CD4-positive, alpha-beta T cell (primary cell): ENCODE measurements around the gene C1QTNF9. TPM values are rescaled to one million over a fixed set of nuclear protein-coding genes. Genes with fewer than 3 reads are reported as not detected.

Source experiments
- ATAC-seq: fragments of 200-7000 bp; cut with Tn5 transposase; one replicate; pipeline ENCODE4 v1.10.0; 2022; ENCODE audit warnings: mild to moderate bottlenecking; ENCODE audit not compliant: poor library complexity
- CTCF ChIA-PET: fragments of 350-600 bp; sonication (Branson Sonifier 250); formaldehyde crosslinking; loops from one replicate; lab custom pipeline; 2021; ENCODE audit warnings: antibody characterized with exemption, inconsistent platforms; lab: Charles Lee
- POLR2A ChIA-PET: fragments of 350-600 bp; sonication (Branson Sonifier 250); formaldehyde crosslinking; loops from one replicate; lab custom pipeline; 2021; ENCODE audit warnings: antibody characterized with exemption, inconsistent platforms; lab: Charles Lee
- DNase-seq, 14 experiments: peaks; one replicate each; pipeline ENCODE4 v3.0.0-alpha.2; 2013 to 2020; ENCODE audit warnings: mixed read lengths in 2 of 14
- H3K27ac ChIP-seq, 2 donors: one replicate each; pipeline versions ENCODE4 v1.5.1 to v1.7.0; 2013; ENCODE audit warnings: low read length in 2 of 2, low read depth in 1 of 2, mild to moderate bottlenecking in 1 of 2
- H3K27me3 ChIP-seq, 2 experiments: 1 replicate in 1 of 2; 2 replicates in 1 of 2; pipeline versions ENCODE4 v1.6.1 to v1.7.0; 2013; ENCODE audit warnings: low read length in 2 of 2, control low read depth in 1 of 2, mild to moderate bottlenecking in 1 of 2, moderate library complexity in 1 of 2; ENCODE audit not compliant: insufficient read depth in 2 of 2, control insufficient read depth in 1 of 2
- H3K36me3 ChIP-seq: one replicate; pipeline ENCODE4 v1.6.1; 2013; ENCODE audit warnings: low read length, control low read depth; ENCODE audit not compliant: insufficient read depth
- H3K4me1 ChIP-seq: one replicate; pipeline ENCODE4 v1.6.1; 2013; ENCODE audit warnings: low read length, control low read depth; ENCODE audit not compliant: insufficient read depth
- H3K4me3 ChIP-seq: one replicate; pipeline ENCODE4 v1.5.1; 2013; ENCODE audit warnings: mild to moderate bottlenecking, low read length, moderate library complexity
- H3K9me3 ChIP-seq, 2 experiments: 1 replicate in 1 of 2; 2 replicates in 1 of 2; pipeline versions ENCODE4 v1.6.1 to v1.7.0; 2013; ENCODE audit warnings: low read length in 2 of 2, mild to moderate bottlenecking in 2 of 2, control low read depth in 1 of 2, moderate library complexity in 1 of 2; ENCODE audit not compliant: control insufficient read depth in 1 of 2, insufficient read depth in 1 of 2
- H3K27ac Mint-ChIP-seq: one replicate; pipeline ENCODE4 v1.8.0; 2020; ENCODE audit warnings: mixed read lengths
- H3K27me3 Mint-ChIP-seq: one replicate; pipeline ENCODE4 v1.8.0; 2021; ENCODE audit warnings: mixed read lengths
- H3K36me3 Mint-ChIP-seq: one replicate; pipeline ENCODE4 v1.8.0; 2021; ENCODE audit warnings: low read depth, mixed read lengths
- H3K4me1 Mint-ChIP-seq: one replicate; pipeline ENCODE4 v1.8.0; 2021; ENCODE audit warnings: low read depth, mixed read lengths
- H3K4me3 Mint-ChIP-seq: one replicate; pipeline ENCODE4 v1.8.0; 2020; ENCODE audit warnings: mild to moderate bottlenecking, mixed read lengths
- H3K9me3 Mint-ChIP-seq: one replicate; pipeline ENCODE4 v1.8.0; 2020; ENCODE audit warnings: mixed read lengths
- CTCF ChIP-seq: fragments of 200-600 bp; IDR thresholded peaks from one replicate; pipeline ENCODE4 v1.8.0; 2022; ENCODE audit warnings: antibody characterized with exemption, mild to moderate bottlenecking
- intact Hi-C, 2 experiments: fragments of 100-400 bp; cut with DNase I in 1 of 2; cut with micrococcal nuclease in 1 of 2; formaldehyde crosslinking; loops; one replicate each; pipeline versions ENCODE4 v1.15.1 to v1.9.0; 2023 to 2025; cut with DNase I, micrococcal nuclease
- total RNA-seq, 174 experiments: library from RNA in 2 of 174; stranded (reverse) in 2 of 174; gene quantifications; one replicate each; pipeline ENCODE4 v1.2.3 and lab custom pipeline; 2021 to 2026

The C1QTNF9 gene
- total RNA-seq, 2 experiments from 2014 or later = not detected

GRCh38 chr13:24353736-24354135, 44.4 kb downstream of the C1QTNF9 start:
- Mint-ChIP-seq H3K36me3 (no peaks in the 10 kb centered on the region), H3K9me3 (no peaks in the 10 kb centered on the region), H3K4me3 (no peak overlapping the region), H3K27me3 (no peaks in the 10 kb centered on the region), H3K27ac (no peak overlapping the region), H3K4me1 (no peaks in the 10 kb centered on the region)
- Histone ChIP-seq H3K4me3 (no peak overlapping the region), H3K4me1 (no peaks in the 10 kb centered on the region), H3K27ac (no peak overlapping the region), H3K27me3 (no peaks in the 10 kb centered on the region), H3K9me3 (no peaks in the 10 kb centered on the region), H3K36me3 (no peaks in the 10 kb centered on the region)
- ChIA-PET CTCF (no interaction called here), POLR2A (no interaction called here)
- DNase-seq = no peak
- TF ChIP-seq CTCF = no peak
- no peak for ATAC-seq
- intact Hi-C loops = no loop called here

- Mint-ChIP-seq H3K9me3 (no peaks in the 10 kb centered on the region), H3K27me3 (no peaks in the 10 kb centered on the region), H3K36me3 (no peaks in the 10 kb centered on the region), H3K4me1 (no peaks in the 10 kb centered on the region), H3K27ac (no peak overlapping the region), H3K4me3 (no peak overlapping the region)
- Histone ChIP-seq H3K27me3 (no peaks in the 10 kb centered on the region), H3K4me1 (no peaks in the 10 kb centered on the region), H3K27ac (no peak overlapping the region), H3K36me3 (no peaks in the 10 kb centered on the region), H3K4me3 (no peak overlapping the region), H3K9me3 (no peaks in the 10 kb centered on the region)
- CTCF ChIA-PET = no interaction called here
- POLR2A ChIA-PET = no interaction called here
- DNase-seq = no peak
- no peak for TF ChIP-seq CTCF
- intact Hi-C loops = no loop called here
- no peak for ATAC-seq
These were observed 45.7 kb downstream of the C1QTNF9 start for GRCh38 chr13:24355103-24355502.

GRCh38 chr13:24356270-24356669, 46.9 kb downstream of the C1QTNF9 start:
- Mint-ChIP-seq H3K9me3 (no peaks in the 10 kb centered on the region), H3K4me3 (no peak overlapping the region), H3K27ac (no peak overlapping the region), H3K27me3 (no peaks in the 10 kb centered on the region), H3K36me3 (no peaks in the 10 kb centered on the region), H3K4me1 (no peaks in the 10 kb centered on the region)
- no peak overlapping the region for H3K27ac ChIP-seq
- H3K36me3 ChIP-seq = no peaks in the 10 kb centered on the region
- DNase-seq (no peak), ATAC-seq (no peak)
- ChIA-PET POLR2A (no interaction called here), CTCF (no interaction called here)
- H3K9me3 ChIP-seq = no peaks in the 10 kb centered on the region
- H3K4me3 ChIP-seq = no peak overlapping the region
- intact Hi-C loops = no loop called here
- TF ChIP-seq CTCF = no peak
- H3K27me3 ChIP-seq = no peaks in the 10 kb centered on the region
- no peaks in the 10 kb centered on the region for H3K4me1 ChIP-seq
